Psoas muscle (tissue), 8 donors: ENCODE data around the gene SLC24A3. TPM values are rescaled to one million over a fixed set of nuclear protein-coding genes. Genes with fewer than 3 reads are reported as not detected.

Source experiments
- ATAC-seq, 4 donors: fragments of 200-7000 bp; cut with Tn5 transposase; one replicate each; pipeline ENCODE4 v1.9.1; 2020; ENCODE audit warnings: moderate library complexity in 3 of 4, mild to moderate bottlenecking in 2 of 4
- DNase-seq, 2 donors: peaks; one replicate each; pipeline ENCODE4 v3.0.0-alpha.2; 2020
- H3K27ac ChIP-seq: fragments of 200-600 bp; one replicate; pipeline ENCODE4 v1.8.0; 2022
- H3K27me3 ChIP-seq, 3 donors: fragments of 200-600 bp in 1 of 3; one replicate each; pipeline versions ENCODE4 v1.6.1 to v1.8.0; 2013 to 2022; ENCODE audit warnings: low read length in 2 of 3, mild to moderate bottlenecking in 2 of 3, moderate library complexity in 1 of 3; ENCODE audit not compliant: insufficient read depth in 3 of 3
- H3K36me3 ChIP-seq, 2 donors: fragments of 200-600 bp in 1 of 2; one replicate each; pipeline versions ENCODE4 v1.6.1 to v1.8.0; 2013 to 2022; ENCODE audit warnings: low read depth in 1 of 2, mild to moderate bottlenecking in 1 of 2, moderate library complexity in 1 of 2; ENCODE audit not compliant: insufficient read depth in 1 of 2
- H3K4me1 ChIP-seq: fragments of 200-600 bp; one replicate; pipeline ENCODE4 v1.8.0; 2022
- H3K4me3 ChIP-seq: fragments of 200-600 bp; one replicate; pipeline ENCODE4 v1.8.0; 2022; ENCODE audit warnings: mild to moderate bottlenecking
- H3K9me3 ChIP-seq: fragments of 200-600 bp; one replicate; pipeline ENCODE4 v1.8.0; 2022
- WGBS, 3 donors: extraction: QIAGEN DNeasy Blood & Tissue Kit; methylation state at CpG; one replicate each; pipeline versions ENCODE4 v1.1.6 to v1.1.7; 2013; 5-methylcytosine and 5-hydroxymethylcytosine counted together
- intact Hi-C, 2 donors: fragments of 100-400 bp; cut with DNase I; formaldehyde crosslinking; loops; one replicate each; pipeline versions ENCODE4 v1.11.0 to v1.14.2; 2022
- polyA plus RNA-seq, 3 donors: library from polyadenylated mRNA; stranded (reverse); fragments of 200-250 nt; gene quantifications; one replicate each; pipeline ENCODE4 v1.2.3, GENCODE V29; 2013
- total RNA-seq, 4 donors: library from RNA; stranded (reverse); fragmentation: NEBNext Ultra II Directional in 2 of 4; extraction: Animal tissue kit (Norgen Biotek cat#: 25700) in 2 of 4; gene quantifications; one replicate each; pipeline versions ENCODE4 v1.2.1 to v1.2.4, GENCODE V29; 2021 to 2023
- TF ChIP-seq, protein P1 (sequence below): fragments of 200-600 bp; IDR thresholded peaks from one replicate; pipeline ENCODE4 v1.8.0; 2022; ENCODE audit warnings: antibody characterized with exemption
- donor health status: healthy with polysubstance abuse.
- donor health status: DM: no; HTN: no; CAD: no; lungs with moderate emphysema.
- donor health status: Bipolar disorder and iron deficiency.
- donor health status: healthy.
- donor health status: DM: yes; HTN: yes; CAD: no.
- donor health status: DM: no; HTN: no; CAD: no.
- donor health status: DM: no; HTN: no; CAD: no.
- donor health status: DM: yes; HTN: yes; CAD: no.

Gene SLC24A3
- total and polyA plus RNA-seq, 7 donors = 3.0 to 24.4 (median 8.2) TPM

DNA sequence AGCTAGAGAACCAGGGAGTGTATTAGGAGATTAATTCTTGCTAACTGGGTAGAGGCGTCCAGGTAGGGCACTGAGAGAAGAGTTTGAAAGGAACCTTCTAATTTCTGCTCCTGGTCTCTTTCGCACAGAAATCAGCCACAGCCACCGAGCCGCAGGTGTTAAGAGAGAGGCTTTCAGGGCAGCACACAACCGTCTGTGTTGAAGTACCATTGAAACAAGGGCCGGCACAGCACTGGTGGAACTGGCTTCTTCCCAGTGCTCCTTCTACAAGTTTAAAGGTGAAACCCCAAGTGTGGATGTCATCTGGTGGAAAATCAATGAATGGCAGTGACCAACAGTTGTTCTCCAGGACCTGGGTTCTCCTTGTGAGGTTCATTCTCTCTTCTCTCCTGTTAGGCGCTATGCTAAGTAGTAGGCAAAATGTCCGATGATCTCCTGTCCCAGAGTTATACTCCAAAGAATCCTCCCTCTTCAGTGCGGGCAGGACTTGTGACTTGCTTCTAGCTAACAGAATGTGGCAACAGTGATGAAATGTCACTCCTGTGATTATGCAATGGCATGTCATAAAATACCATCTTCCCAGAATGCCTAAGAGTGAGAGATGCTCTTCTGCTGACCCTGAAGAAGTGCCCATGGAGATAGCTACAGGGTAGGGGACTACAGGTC is 530.7 kb downstream of the SLC24A3 start:
- intact Hi-C loops = no loop called here
- Histone ChIP-seq H3K4me3 (no peak overlapping the region), H3K36me3 (no peaks in the 10 kb centered on the region), H3K4me1 (peaks cover 8% of the 10 kb centered on the region), H3K27ac (peak overlapping the region; percentile 64), H3K27me3 (no peaks in the 10 kb centered on the region), H3K9me3 (no peaks in the 10 kb centered on the region)
- TF ChIP-seq, protein P1, sequence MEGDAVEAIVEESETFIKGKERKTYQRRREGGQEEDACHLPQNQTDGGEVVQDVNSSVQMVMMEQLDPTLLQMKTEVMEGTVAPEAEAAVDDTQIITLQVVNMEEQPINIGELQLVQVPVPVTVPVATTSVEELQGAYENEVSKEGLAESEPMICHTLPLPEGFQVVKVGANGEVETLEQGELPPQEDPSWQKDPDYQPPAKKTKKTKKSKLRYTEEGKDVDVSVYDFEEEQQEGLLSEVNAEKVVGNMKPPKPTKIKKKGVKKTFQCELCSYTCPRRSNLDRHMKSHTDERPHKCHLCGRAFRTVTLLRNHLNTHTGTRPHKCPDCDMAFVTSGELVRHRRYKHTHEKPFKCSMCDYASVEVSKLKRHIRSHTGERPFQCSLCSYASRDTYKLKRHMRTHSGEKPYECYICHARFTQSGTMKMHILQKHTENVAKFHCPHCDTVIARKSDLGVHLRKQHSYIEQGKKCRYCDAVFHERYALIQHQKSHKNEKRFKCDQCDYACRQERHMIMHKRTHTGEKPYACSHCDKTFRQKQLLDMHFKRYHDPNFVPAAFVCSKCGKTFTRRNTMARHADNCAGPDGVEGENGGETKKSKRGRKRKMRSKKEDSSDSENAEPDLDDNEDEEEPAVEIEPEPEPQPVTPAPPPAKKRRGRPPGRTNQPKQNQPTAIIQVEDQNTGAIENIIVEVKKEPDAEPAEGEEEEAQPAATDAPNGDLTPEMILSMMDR = no peak
- DNase-seq (no peak), ATAC-seq (peak; percentile 75 to 87 (median 86))
- WGBS, 3 donors = 72 to 84% (median 78%) methylated on average over 9 of the region's 9 CpGs

DNA sequence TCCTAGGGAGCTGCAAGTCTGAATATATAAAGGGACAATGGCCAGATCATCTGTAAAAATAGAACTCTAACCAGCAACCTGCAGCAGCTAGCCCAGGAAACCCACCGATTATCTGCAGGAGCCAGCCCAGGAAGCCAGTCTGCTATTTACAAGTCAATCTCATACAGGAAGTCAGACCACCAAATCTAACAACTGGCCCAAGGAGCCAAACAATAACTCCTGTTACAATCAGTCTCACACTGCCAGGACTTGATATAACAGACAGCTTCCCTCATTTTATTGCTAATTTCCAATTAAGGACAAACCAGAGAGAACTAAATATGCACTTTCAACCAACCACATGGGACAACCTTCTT is 531.2 kb downstream of the SLC24A3 start:
- H3K36me3 ChIP-seq = no peaks in the 10 kb centered on the region
- H3K4me1 ChIP-seq = peaks cover 8% of the 10 kb centered on the region
- H3K9me3 ChIP-seq = no peaks in the 10 kb centered on the region
- H3K27me3 ChIP-seq = no peaks in the 10 kb centered on the region
- 32 to 65% (median 55%) methylated on average over 1 of the region's 1 CpG for WGBS, 3 donors
- H3K4me3 ChIP-seq = no peak overlapping the region
- TF ChIP-seq, protein P1 = no peak
- no peak for DNase-seq
- no peak for ATAC-seq
- H3K27ac ChIP-seq = peak overlapping the region; percentile 64
- intact Hi-C loops = no loop called here

GRCh38 chr20:19745106-19745505 is 532.7 kb downstream of the SLC24A3 start:
- Histone ChIP-seq H3K4me1 (peaks cover 8% of the 10 kb centered on the region), H3K36me3 (no peaks in the 10 kb centered on the region), H3K27me3 (no peaks in the 10 kb centered on the region), H3K9me3 (no peaks in the 10 kb centered on the region), H3K27ac (no peak overlapping the region), H3K4me3 (no peak overlapping the region)
- intact Hi-C loops = no loop called here
- no peak for ATAC-seq
- 54 to 71% (median 56%) methylated on average over 3 of the region's 3 CpGs for WGBS, 3 donors
- no peak for DNase-seq
- TF ChIP-seq, protein P1 = no peak

DNA sequence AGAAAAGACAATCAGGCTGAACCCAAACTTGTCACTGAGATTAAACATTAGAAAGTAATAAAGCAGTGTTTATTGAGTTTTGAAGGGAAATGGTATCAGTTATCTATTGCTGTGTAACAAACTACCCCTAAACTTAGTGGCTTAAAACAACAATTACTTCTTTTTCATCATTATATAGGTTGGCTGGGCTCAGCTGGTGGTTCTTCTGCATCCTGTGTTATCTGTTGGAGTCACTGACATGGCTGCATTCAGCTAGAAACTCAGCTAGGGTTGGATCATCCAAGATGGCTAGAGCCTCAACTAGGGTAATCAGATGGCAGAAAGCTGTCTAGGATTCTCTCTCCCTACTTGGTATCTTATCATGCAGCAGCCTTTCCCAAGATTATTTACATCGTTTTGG is 533.1 kb downstream of the SLC24A3 start:
- peaks cover 8% of the 10 kb centered on the region for H3K4me1 ChIP-seq
- ATAC-seq (no peak), DNase-seq (no peak)
- TF ChIP-seq, protein P1 = no peak
- H3K4me3 ChIP-seq = no peak overlapping the region
- H3K36me3 ChIP-seq = no peaks in the 10 kb centered on the region
- 84 to 100% (median 88%) methylated on average over 1 of the region's 1 CpG for whole genome bisulfite sequencing, 3 donors
- intact Hi-C loops = no loop called here
- H3K27me3 ChIP-seq = no peaks in the 10 kb centered on the region
- H3K9me3 ChIP-seq = no peaks in the 10 kb centered on the region
- H3K27ac ChIP-seq = no peak overlapping the region

GRCh38 chr20:19746396-19746795 is 534.0 kb downstream of the SLC24A3 start:
- TF ChIP-seq, protein P1 = no peak
- DNase-seq (no peak), ATAC-seq (no peak)
- WGBS, 3 donors = 98 to 100% (median 100%) methylated on average over 1 of the region's 1 CpG
- no peak overlapping the region for H3K27ac ChIP-seq
- H3K9me3 ChIP-seq = no peaks in the 10 kb centered on the region
- no peaks in the 10 kb centered on the region for H3K36me3 ChIP-seq
- no peaks in the 10 kb centered on the region for H3K27me3 ChIP-seq
- intact Hi-C loops = no loop called here
- peaks cover 8% of the 10 kb centered on the region for H3K4me1 ChIP-seq
- H3K4me3 ChIP-seq = no peak overlapping the region
